ENCODE measurements around the gene CD8A.
"Not testable (repeated sequence)": the region's sequence is repeated elsewhere in the genome, so short reads cannot be mapped to it uniquely, and the experiment has no call there.

DNA sequence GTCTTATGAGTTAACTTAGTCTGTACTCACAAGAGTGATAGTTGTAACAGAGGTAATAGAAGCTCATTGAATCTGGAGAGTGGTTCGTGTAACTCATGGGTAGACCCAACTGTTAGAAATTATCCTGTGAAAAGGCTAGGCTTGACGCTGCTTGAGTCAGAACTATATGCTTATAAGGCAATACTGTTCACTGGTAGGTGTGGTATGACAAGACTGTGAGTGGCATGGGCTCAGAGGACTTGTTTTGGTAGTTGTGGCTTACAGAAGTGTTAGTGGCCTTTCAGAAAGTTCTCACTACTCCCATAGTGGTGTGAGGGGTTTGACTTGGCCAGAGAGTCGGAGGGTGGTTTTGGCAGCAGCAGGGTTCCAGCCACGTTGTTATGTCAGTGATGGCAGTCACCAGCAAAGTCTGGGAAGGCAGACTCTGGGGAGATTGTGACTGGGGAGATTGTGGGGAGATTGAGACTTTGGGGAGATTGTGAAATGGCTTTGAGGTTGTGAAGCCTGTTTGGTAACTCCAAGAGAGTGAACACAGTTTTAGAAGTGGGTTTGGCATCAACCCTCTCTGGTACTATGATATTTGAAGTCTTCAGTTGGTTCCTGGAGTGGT, 48.7 kb downstream of the CD8A start:
- TF ChIP-seq, protein P1, sequence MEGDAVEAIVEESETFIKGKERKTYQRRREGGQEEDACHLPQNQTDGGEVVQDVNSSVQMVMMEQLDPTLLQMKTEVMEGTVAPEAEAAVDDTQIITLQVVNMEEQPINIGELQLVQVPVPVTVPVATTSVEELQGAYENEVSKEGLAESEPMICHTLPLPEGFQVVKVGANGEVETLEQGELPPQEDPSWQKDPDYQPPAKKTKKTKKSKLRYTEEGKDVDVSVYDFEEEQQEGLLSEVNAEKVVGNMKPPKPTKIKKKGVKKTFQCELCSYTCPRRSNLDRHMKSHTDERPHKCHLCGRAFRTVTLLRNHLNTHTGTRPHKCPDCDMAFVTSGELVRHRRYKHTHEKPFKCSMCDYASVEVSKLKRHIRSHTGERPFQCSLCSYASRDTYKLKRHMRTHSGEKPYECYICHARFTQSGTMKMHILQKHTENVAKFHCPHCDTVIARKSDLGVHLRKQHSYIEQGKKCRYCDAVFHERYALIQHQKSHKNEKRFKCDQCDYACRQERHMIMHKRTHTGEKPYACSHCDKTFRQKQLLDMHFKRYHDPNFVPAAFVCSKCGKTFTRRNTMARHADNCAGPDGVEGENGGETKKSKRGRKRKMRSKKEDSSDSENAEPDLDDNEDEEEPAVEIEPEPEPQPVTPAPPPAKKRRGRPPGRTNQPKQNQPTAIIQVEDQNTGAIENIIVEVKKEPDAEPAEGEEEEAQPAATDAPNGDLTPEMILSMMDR (IDR thresholded peaks at IDR 0.05): not testable (repeated sequence)
- not testable (repeated sequence) for TF ChIP-seq POLR2A (IDR thresholded peaks at IDR 0.05)
